Activated T-cell treated with anti-CD3 and anti-CD28 coated beads for 48 hours (primary cell): ENCODE measurements around the gene LRMDA.

Experiments
- DNase-seq: peaks from one replicate; pipeline ENCODE4 v3.0.0-alpha.2; 2020; ENCODE audit warnings: low read depth

The LRMDA gene

GRCh38 chr10:75716506-75716905 is 285.1 kb downstream of the LRMDA start:
- DNase-seq: no peak

- no peak for DNase-seq
These were observed 285.9 kb downstream of the LRMDA start for GRCh38 chr10:75717126-75717916.

GRCh38 chr10:75718991-75719390 is 287.6 kb downstream of the LRMDA start:
- no peak for DNase-seq

GRCh38 chr10:75720157-75720556 is 288.7 kb downstream of the LRMDA start:
- no peak for DNase-seq

DNA sequence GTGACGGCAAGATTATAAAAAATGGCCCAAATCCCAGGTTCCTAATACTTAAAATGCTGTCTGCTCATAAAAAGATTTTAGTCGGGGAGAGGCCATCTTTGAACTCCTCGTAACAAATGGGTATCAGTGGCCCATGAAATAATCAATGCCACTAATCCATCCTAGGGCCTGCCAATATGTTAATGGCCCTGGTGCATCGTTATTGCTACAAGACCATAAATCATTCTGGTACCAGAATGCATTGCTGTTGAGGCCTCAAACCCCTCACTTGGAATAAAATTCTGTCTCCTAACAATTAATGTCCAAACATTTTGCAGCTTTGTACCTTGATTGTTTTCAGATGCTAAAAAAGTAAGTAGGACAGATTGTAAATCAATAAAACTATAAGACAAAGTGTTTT is 290.6 kb downstream of the LRMDA start:
- no peak for DNase-seq

- no peak for DNase-seq
These were observed 291.2 kb downstream of the LRMDA start for GRCh38 chr10:75722609-75723008.

DNA sequence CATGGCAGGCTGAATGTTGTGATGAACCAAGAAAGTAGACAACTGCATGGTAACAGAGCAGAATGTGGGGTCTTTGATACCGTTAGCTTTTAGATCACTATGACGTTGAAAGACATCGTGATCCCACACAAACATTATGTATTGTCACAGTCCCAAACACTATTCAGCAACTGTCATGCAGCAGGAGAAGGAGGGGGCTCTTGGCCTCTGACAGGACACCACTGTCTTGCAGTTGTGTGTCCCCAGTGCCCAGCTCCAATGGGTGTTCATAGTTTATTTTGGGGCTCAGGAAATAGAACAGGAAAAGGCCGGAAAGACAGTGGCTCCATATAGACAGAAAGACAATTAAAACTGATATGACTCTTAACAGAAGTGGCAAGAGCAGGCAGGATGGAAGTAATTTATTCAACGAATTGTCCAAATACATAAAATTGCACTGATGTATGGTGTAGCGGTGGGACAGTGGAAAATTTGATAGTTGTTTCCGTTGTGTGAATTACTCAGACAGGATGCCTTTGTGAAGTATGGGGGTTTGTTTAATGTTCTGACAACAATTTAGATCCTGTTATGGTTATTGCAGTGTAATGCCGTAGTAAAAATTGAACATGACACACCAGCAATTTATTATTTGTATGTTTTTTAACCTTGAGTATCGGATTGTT is 292.0 kb downstream of the LRMDA start:
- DNase-seq: no peak

DNA sequence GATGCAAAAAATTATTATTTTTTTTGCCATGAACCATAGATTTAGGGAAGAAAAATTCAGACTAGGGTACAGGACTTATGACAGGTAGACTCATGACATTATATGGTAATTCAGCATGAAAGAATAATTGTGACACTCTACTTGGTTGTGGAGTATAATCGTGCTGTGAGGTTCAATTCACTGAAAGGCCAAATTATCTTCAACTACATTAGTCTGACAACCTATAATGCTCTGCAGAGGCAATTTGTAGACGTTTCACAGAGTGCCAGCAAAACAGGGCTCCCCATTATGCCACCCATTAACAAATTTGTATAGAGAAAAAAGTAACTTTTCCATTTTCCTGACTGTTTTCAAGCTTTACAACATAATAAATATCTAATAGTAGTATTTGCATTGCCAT is 292.6 kb downstream of the LRMDA start:
- DNase-seq: no peak

DNA sequence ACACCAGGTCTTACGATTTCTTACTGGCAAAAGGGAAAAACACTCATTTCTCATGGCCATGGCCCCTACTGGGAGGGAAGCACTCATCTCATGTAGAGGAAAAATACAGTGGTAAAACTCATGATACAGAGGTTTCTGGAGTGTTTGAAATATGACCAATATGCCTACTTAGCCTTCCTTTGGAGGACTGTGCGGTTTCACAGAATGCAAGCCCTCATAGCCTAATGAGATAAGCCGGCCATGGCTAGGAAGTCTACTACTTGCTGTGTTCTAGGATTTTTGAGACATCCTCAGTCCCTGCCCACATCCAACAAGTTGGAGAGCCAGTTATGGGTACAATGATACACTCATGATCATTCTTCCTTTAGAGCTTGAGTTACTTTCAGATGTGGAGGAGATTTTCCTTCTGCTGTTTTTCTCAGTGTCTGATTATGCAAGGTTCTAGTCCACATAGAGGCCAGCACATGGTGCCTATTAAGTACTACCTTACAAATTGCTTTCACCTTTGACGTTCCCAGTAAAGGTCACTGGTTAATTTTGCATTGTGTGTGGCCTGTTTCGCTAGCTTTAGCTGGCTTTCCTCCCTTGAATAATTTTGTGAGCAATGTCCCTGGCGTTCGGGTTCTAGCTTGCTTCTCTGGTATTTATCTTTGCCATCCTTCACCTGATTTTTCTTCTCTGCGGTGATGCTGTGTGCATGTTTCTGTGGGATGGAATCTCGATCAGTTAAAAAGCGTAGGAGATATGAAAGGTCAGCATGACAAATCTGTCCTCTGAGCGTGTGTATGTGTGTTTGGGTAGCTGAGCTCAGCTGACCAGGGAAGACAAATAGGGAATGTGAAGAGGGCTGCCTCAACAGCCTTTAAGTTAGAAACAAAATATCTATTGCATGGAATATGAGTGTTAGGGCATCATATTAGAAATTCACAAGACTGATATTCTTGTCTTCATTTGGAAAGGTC is 295.4 kb downstream of the LRMDA start:
- DNase-seq: no peak

DNA sequence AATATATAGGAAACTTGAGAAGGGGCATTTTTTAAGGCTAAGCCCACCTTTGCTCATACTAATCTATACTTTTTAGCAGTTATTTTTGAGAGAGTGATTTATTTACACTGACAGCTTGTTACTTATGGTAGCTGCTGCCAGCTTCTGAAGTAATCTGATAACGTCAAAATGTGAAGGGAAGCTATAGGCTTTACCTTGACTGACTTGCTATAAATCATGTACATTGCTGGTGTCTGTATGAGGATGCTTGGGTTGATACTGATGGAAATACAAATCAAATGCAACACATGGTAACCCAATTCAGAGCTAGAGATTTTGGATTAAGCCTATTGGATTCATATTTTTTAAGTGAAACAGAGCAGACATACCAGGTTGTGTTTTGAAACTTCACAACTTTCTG is 299.4 kb downstream of the LRMDA start:
- no peak for DNase-seq

GRCh38 chr10:75733135-75733890 is 301.9 kb downstream of the LRMDA start:
- no peak for DNase-seq

DNA sequence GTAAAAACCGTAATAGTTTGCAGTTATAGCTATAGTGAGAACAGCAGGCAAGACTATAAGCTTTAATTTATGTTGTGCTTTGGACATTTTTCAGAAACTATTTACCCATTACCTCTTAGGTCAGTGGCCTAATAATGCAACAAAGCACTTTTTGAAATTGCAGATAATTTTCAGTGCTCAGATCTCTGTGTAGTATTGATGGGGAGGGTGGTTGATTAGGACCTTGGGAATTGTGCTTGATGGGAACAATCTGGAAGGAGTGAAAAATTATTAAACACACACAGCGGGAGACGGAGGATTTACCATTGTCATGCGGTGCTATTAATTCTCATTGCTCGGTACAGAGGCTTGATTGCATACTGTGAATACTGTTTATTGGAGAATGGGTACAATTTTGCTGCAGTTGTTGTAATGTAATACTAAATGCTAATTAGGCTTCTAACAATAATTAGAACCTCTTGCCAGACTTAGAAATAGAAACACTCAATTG is 304.8 kb downstream of the LRMDA start:
- DNase-seq: no peak

DNA sequence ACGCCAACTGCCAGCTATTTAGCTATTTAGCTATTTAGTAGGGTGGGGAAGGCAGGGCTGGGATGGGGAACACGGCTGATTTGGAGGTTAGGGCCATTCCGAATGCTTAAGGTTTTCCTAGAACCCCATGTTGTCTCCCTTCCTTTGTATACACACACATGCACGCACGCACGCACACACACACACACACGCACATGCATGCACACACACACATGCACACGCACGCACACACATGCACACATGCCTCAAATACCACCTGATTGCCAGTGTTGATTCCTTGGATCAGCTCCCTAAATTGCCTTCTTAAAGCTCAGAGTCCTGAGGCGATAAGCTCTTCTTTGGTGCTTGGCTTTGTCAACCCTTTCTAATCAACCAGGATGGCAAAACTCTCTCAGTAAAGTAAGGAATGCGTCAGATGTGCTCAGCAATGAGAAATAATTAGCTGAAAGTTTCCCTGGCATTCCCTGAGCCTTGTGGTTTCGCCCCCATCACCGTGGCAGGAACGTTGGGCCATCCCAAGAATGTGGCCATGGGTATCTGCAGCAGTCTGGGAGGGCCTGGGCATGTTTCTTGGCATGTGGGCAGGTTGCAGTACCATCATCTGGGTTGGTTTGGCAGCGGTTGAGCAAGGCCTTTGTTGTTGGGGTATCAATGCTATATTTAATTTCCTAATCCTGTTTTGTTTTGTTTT is 305.6 kb downstream of the LRMDA start:
- no peak for DNase-seq

DNA sequence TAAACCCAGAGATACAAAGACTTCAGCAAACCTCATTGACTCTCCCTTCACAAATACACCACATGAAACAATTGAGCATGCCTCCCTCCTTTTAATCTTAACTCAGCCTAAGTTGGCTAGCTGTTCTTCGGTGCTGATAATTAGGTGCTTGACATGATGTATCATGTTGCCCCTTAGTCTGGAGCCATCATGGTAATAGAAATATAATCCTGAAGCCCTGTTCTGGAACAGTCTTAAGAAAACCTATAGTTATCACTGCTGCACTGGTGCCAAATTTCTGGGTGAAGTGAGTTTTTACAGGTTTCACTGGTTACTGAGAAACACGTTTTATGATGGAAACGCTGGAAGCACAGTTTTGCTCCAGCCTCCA is 306.1 kb downstream of the LRMDA start:
- no peak for DNase-seq

GRCh38 chr10:75738924-75739323 is 307.5 kb downstream of the LRMDA start:
- no peak for DNase-seq

DNA sequence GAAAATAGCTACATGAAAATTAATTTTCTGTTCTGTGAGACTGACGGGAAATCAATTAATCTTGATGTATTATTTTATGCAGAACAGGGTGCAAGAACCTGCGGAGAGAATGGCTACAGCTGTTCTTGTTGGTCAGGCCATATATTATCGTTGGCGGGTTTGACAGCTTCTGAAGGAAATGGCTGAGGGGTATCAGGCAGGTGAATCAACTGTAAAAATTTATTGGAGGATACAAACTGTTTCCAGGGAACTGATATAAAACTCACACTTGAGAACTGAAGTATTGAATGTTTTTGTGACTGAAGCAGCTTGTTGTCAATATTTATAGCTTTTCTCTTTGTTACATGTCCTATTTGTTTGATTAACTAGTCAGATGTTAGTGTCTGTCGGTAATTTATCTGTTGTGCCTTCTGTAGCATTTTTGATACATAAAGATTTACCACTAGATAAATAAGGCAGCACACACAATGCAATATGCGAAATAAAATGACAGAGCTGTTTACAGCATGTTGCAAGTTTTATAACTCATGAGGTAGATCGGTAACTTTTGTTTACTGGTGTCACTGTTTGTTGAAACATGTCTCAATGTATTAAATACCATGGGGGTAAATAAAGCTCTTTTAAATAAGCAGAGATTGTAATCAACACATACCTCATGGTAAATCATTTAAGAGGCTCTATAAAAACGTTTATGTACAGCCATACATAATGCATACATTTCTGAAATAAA is 308.2 kb downstream of the LRMDA start:
- no peak for DNase-seq

DNA sequence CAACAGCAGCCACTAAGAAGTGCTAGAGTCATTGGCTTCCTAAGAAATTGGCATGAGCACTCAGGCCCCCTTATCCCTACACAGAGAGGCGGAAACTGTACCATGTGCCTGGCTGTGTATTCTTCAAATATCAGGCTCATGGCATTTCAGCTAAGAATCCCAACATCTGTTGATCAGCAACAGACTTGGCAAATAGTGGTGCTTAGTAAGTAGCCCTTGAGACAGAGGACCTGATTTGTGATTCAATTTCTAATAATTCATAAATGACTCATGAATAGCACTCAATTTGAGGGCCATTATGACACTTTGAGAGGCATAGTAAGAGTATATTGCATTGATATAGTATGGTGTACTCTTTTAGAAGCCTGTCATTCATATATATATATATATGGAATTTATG is 309.1 kb downstream of the LRMDA start:
- DNase-seq: no peak

DNA sequence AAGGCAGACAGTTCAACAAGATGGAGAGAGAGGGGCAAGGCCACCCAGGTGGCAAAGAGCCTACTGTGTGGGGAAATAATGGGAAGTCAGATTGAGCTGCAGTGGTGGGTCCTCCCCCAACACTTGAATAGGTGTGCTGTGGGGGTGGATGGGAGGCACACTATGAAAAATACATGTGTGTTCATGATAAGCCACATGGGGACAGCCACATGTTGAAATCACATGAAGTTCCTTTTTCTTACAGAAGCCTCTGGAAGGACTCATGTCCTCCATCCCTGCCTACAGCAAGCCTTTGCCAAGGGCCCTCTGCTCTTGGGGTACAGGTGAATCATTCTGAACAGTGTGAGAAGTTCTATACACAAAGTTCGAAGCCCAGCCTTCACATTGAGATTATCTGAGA is 310.9 kb downstream of the LRMDA start:
- no peak for DNase-seq

- no peak for DNase-seq
These were observed 311.9 kb downstream of the LRMDA start for GRCh38 chr10:75743291-75743778.

DNA sequence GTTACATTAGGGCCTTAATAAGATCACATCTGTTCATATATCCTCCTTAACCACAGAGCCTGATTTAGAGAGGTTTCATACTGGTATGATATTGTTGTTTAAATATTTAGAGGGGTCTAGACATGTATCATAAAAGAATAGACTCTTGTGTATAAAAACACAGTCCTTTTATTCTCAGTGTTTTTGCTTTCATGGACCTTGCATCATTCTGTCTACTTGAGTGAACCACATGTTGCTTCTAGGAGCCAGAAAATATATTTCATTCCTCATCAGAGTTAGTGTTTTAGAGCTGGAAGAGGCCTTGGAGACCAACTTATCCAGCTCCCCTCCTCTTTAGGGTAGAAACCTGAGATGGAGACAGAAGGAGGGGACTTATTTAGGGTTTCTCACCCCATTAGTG is 312.8 kb downstream of the LRMDA start:
- no peak for DNase-seq
